VCaP (cell line): Measurements from ENCODE around the gene OPN1SW.

ENCODE experiments used
- H3K27ac ChIP-seq: fragments of 450-650 bp; 2 replicates; pipeline ENCODE4 v1.5.1; 2017
- TF ChIP-seq, protein P1 (sequence below): fragments of 450-650 bp; conservative IDR thresholded peaks from 2 replicates; pipeline ENCODE4 v1.5.1; 2017; ENCODE audit warnings: mild to moderate bottlenecking, moderate library complexity

OPN1SW gene

DNA sequence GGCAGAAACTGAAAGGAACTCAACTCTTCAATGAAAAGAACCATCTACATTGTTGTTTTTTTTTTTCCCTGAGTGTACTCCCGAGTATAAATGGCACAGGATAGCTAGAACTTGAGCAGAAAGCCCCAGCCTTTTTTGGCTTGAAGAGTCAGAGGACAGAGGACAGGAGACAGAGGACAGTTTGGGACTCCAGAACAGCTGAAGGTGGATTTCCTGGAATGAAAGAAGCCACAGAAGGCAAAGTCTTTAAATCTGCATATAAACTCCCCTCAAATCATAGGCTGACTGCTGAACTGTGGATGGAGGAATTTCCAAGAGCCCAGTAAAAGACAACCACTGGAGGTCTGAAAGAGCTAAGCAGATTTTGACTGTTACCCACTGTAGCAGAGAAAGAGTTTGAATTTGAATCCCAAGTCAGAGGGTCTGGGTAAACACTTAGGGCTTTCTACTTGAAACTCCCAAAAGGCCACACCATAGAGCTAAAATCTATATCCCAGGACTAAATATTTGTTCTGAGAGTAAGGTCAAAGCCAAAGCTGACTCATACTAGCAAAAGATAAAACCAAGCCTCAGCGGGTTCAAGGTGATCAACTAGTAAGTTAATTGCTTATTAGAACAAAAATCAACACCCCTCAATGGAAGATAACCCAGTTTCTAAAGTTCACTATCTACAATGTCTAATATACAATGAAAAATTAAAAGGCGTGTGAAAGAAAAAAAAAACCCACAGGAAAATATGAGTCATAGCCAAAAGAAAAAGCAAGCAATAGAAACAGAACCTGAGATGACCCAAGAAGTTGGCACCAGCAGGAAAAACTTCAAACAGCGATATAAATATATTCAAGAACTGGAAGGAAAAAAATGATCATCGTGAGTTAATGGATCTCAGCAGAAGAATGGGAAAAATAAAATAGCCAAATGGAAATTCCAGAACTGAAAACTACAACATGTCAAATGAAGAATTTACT lies 1.8 kb upstream of the OPN1SW start:
- H3K27ac ChIP-seq = no peak overlapping the region
- TF ChIP-seq, protein P1, sequence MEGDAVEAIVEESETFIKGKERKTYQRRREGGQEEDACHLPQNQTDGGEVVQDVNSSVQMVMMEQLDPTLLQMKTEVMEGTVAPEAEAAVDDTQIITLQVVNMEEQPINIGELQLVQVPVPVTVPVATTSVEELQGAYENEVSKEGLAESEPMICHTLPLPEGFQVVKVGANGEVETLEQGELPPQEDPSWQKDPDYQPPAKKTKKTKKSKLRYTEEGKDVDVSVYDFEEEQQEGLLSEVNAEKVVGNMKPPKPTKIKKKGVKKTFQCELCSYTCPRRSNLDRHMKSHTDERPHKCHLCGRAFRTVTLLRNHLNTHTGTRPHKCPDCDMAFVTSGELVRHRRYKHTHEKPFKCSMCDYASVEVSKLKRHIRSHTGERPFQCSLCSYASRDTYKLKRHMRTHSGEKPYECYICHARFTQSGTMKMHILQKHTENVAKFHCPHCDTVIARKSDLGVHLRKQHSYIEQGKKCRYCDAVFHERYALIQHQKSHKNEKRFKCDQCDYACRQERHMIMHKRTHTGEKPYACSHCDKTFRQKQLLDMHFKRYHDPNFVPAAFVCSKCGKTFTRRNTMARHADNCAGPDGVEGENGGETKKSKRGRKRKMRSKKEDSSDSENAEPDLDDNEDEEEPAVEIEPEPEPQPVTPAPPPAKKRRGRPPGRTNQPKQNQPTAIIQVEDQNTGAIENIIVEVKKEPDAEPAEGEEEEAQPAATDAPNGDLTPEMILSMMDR = no peak

DNA sequence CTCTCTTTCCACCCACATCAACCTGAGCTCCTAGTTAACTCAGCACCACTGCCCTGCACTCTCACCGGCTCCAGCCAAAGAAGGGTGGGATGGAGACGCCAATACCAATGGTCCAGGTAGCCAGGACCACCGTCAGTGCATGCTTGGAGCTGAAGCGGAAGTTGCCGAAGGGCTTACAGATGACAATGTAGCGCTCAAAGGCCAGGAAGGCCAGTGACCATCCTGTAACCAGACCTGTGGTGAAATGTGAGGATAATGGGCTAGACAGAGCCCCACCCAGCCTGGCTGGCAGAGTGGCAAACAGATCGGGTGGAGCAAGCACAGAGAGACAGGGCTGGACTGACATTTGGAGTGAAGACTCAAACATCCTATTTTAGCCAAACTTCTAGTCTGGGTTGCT lies 673 bp downstream of the OPN1SW start:
- H3K27ac ChIP-seq = no peak overlapping the region
- TF ChIP-seq, protein P1 = no peak

DNA sequence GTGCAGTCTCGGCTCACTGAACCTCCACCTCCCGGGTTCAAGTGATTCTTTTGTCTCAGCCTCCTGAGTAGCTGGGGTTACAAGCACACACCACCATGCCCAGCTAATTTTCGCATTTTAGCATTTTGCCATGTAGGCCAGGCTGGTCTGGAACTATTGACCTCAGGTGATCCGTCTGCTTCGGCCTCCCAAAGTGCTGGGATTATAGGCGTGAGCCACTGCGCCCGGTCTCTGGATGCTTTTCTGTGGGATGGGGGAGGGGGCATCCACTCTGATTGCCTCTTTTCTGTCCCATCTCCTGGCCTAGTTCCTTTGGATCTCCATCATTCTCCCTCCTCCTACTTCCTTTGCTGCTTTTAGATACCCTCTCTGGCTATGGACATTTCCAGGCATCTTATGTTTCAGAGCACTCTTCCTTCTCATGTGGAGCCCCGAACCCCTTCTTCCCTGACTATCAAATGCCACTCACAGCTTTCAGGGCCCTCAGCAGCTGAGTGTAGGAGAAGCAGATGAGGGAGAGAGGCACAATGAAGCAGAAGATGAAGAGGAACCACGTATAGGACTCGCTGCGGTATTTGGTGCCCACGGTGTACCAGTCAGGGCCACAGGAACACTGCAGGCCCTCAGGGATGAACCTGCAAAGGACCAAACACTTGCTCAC lies 1.4 kb downstream of the OPN1SW start:
- TF ChIP-seq, protein P1 = no peak
- H3K27ac ChIP-seq = no peak overlapping the region

DNA sequence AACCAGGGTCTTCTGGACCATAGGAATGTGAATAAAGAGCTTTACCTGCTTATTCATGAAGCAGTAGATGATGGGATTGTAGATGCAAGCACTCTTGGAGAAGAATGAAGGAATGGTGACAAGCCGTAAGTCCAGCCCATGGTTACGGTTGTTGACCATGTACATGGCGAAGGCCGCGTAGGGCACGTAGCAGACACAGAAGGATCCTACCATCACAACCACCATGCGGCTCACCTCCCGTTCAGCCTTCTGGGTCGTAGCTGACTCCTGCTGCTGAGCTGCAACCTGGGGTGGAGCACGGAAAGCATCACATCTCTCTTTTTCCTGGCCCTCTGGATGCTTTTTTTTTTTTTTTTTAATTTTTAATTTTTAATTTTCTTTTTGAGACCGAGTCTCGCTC lies 2.0 kb downstream of the OPN1SW start:
- no peak overlapping the region for H3K27ac ChIP-seq
- TF ChIP-seq, protein P1 = no peak

DNA sequence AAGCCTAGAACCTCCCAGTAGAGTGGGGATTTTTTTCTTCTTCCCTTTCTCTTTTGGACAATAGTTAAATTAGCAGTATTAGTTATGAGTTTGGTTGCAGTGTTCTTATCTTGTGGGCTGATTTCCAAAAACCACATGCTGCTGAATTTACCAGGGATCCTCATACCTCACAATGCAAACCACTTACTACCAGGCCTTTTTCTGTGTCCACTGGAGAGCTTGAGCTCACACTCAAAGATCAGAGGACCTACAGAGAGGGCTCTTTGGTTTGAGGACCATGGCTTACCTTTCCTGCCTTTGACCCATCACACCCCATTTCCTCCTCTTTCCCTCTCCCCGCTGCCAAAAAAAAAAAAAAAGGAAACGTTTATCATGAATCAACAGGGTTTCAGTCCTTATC lies 5.4 kb downstream of the OPN1SW start:
- H3K27ac ChIP-seq = no peak overlapping the region
- TF ChIP-seq, protein P1 = no peak

DNA sequence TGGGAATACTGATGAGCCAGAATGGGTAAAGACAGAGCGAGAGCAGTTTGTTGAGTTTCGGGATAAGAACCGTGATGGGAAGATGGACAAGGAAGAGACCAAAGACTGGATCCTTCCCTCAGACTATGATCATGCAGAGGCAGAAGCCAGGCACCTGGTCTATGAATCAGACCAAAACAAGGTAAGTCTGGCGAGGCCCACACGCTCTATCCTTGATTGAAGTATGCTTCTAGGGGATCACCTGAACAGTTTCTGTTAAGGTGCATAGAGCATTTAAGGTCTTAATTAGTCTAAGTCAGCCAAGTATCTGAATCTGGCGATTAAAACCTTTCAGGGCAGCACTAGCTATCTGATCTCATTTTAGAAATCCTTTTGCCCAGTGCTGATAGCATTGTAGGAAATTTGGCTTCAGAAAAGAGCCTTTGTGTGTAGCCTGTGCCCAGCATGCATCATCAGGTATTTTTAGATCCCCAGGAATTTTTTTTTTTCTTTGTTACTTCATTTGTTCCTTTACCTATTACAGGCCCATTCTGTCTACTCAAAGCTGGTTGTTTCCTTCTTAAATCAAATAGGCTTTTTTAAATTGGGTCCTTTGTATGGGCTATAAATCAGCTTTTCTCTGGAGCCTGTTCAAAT lies 8.0 kb downstream of the OPN1SW start:
- TF ChIP-seq, protein P1 = no peak
- no peak overlapping the region for H3K27ac ChIP-seq

DNA sequence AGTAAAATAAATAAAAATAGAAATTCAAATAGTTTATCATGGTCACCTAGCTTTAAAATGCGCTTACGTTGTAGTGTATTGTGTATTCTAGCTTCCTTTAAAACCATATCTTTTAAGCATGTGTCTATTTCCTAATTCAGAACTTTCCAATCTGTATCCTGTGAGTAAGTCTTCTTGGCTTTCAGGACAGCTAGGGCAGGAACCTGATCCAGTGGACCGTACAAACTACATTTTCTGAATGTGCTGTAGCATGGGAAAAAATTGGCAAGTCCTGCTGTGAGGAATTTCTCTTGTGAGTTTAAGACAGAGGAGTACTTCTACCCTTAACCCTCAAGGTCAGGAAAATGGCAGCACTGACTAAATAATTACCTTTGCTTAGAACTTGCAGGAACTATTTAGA lies 12.1 kb downstream of the OPN1SW start:
- no peak overlapping the region for H3K27ac ChIP-seq
- TF ChIP-seq, protein P1 = no peak
